ENCODE measurements around the gene POMGNT1.

DNA sequence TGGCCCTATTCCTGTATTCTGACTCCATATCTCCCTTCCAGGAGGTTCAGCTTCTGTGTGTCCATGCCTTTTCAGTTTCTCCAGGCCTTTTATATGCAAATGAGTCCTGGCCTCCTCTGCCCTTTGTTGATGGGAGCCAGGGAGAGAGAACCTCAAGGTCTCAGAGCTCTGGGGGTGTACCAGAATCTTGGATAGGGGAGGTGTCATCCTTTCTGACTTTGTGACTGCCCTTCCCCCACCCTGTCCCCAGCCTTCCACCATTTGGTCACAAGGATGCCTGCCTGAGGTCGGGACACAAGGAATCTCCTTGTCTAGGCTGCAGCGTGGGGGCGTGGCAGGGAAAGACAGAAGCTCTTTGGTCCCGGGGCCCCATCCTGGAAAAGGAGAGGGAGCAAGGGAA is 23.5 kb upstream of the POMGNT1 start:
- TF ChIP-seq, protein P1, sequence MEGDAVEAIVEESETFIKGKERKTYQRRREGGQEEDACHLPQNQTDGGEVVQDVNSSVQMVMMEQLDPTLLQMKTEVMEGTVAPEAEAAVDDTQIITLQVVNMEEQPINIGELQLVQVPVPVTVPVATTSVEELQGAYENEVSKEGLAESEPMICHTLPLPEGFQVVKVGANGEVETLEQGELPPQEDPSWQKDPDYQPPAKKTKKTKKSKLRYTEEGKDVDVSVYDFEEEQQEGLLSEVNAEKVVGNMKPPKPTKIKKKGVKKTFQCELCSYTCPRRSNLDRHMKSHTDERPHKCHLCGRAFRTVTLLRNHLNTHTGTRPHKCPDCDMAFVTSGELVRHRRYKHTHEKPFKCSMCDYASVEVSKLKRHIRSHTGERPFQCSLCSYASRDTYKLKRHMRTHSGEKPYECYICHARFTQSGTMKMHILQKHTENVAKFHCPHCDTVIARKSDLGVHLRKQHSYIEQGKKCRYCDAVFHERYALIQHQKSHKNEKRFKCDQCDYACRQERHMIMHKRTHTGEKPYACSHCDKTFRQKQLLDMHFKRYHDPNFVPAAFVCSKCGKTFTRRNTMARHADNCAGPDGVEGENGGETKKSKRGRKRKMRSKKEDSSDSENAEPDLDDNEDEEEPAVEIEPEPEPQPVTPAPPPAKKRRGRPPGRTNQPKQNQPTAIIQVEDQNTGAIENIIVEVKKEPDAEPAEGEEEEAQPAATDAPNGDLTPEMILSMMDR (IDR thresholded peaks at IDR 0.05; ENCODE audit: poor library complexity): no peak
- TF ChIP-seq EZH2 (IDR thresholded peaks at IDR 0.05; ENCODE audit: borderline replicate concordance): no peak
